H9 (cell line): ENCODE measurements around the gene METTL3. TPM values are rescaled to one million over a fixed set of nuclear protein-coding genes. Genes with fewer than 3 reads are reported as not detected.

Source experiments
- DNase-seq: peaks from one replicate; pipeline ENCODE4 v3.0.0-alpha.2; 2017
- H2AFZ ChIP-seq: one replicate; pipeline ENCODE4 v1.6.1; 2013; ENCODE audit warnings: mild to moderate bottlenecking, low read length, control low read depth, moderate library complexity
- H2AK5ac ChIP-seq: 2 replicates; pipeline ENCODE4 v1.6.1; 2013; ENCODE audit warnings: low read length, control low read depth, mixed read lengths; ENCODE audit not compliant: insufficient read length
- H2BK120ac ChIP-seq: one replicate; pipeline ENCODE4 v1.6.1; 2013; ENCODE audit warnings: low read depth, mild to moderate bottlenecking, low read length, control low read depth, inconsistent platforms; ENCODE audit not compliant: poor library complexity, severe bottlenecking
- H2BK12ac ChIP-seq: 2 replicates; pipeline ENCODE4 v1.6.1; 2013; ENCODE audit warnings: low read length, control low read depth, mixed read lengths, low read depth; ENCODE audit not compliant: insufficient read length
- H2BK15ac ChIP-seq: 2 replicates; pipeline ENCODE4 v1.6.1; 2013; ENCODE audit warnings: low read depth, low read length, control low read depth
- H2BK20ac ChIP-seq: one replicate; pipeline ENCODE4 v1.6.1; 2013; ENCODE audit warnings: low read depth, mild to moderate bottlenecking, low read length, control low read depth, inconsistent platforms; ENCODE audit not compliant: poor library complexity, severe bottlenecking
- H2BK5ac ChIP-seq: 2 replicates; pipeline ENCODE4 v1.6.1; 2013; ENCODE audit warnings: low read length, control low read depth, mixed read lengths; ENCODE audit not compliant: insufficient read length
- H3K14ac ChIP-seq: 2 replicates; pipeline ENCODE4 v1.6.1; 2013; ENCODE audit warnings: low read length, control low read depth; ENCODE audit not compliant: insufficient read depth
- H3K18ac ChIP-seq: 2 replicates; pipeline ENCODE4 v1.6.1; 2013; ENCODE audit warnings: low read depth, mild to moderate bottlenecking, mixed read lengths, low read length, control low read depth; ENCODE audit not compliant: insufficient read length
- H3K23ac ChIP-seq: 2 replicates; pipeline ENCODE4 v1.6.1; 2013; ENCODE audit warnings: low read length, control low read depth, mixed read lengths, low read depth; ENCODE audit not compliant: insufficient read length
- H3K23me2 ChIP-seq: 2 replicates; pipeline ENCODE4 v1.6.1; 2013; ENCODE audit warnings: low read depth, mild to moderate bottlenecking, mixed read lengths, low read length, control low read depth; ENCODE audit not compliant: insufficient read length, poor library complexity, severe bottlenecking
- H3K27ac ChIP-seq: 2 replicates; pipeline ENCODE4 v1.5.1; 2013; ENCODE audit warnings: low read length, control low read depth, mixed read lengths, low read depth; ENCODE audit not compliant: insufficient read length
- H3K27me3 ChIP-seq: 2 replicates; pipeline ENCODE4 v1.6.1; 2013; ENCODE audit warnings: low read length, control low read depth, inconsistent platforms; ENCODE audit not compliant: insufficient read depth
- H3K4ac ChIP-seq: 2 replicates; pipeline ENCODE4 v1.6.1; 2013; ENCODE audit warnings: low read depth, mild to moderate bottlenecking, control low read depth, inconsistent platforms, low read length, moderate library complexity
- H3K4me1 ChIP-seq: 2 replicates; pipeline ENCODE4 v1.6.1; 2013; ENCODE audit warnings: low read length, control low read depth, inconsistent platforms; ENCODE audit not compliant: insufficient read depth
- H3K4me2 ChIP-seq: 2 replicates; pipeline ENCODE4 v1.6.1; 2013; ENCODE audit warnings: low read length, control low read depth, mixed read lengths; ENCODE audit not compliant: insufficient read length, insufficient read depth
- H3K56ac ChIP-seq: 2 replicates; pipeline ENCODE4 v1.6.1; 2013; ENCODE audit warnings: low read depth, mild to moderate bottlenecking, mixed read lengths, low read length, control low read depth; ENCODE audit not compliant: insufficient read length
- H3K79me1 ChIP-seq: 2 replicates; pipeline ENCODE4 v1.6.1; 2013; ENCODE audit warnings: low read depth, mild to moderate bottlenecking, moderate library complexity, low read length, control low read depth, inconsistent platforms; ENCODE audit not compliant: insufficient read depth, poor library complexity, severe bottlenecking
- H3K79me2 ChIP-seq: 2 replicates; pipeline ENCODE4 v1.6.1; 2013; ENCODE audit warnings: low read length, control low read depth, inconsistent platforms; ENCODE audit not compliant: insufficient read depth
- H3K9ac ChIP-seq: 2 replicates; pipeline ENCODE4 v1.6.1; 2013; ENCODE audit warnings: low read length, control low read depth, mixed read lengths; ENCODE audit not compliant: insufficient read length; ENCODE audit errors: extremely low read depth
- H3K9me3 ChIP-seq: one replicate; pipeline ENCODE4 v1.6.1; 2013; ENCODE audit warnings: low read depth, low read length, inconsistent platforms; ENCODE audit not compliant: control insufficient read depth
- H3T11ph ChIP-seq: one replicate; pipeline ENCODE4 v1.6.1; 2013; ENCODE audit warnings: mild to moderate bottlenecking, low read length, control low read depth, inconsistent platforms
- H4K20me1 ChIP-seq: one replicate; pipeline ENCODE4 v1.6.1; 2013; ENCODE audit not compliant: control insufficient read depth, insufficient read length, insufficient read depth
- H4K5ac ChIP-seq: 2 replicates; pipeline ENCODE4 v1.6.1; 2013; ENCODE audit warnings: low read depth, mild to moderate bottlenecking, mixed read lengths, low read length, control low read depth; ENCODE audit not compliant: insufficient read length
- H4K8ac ChIP-seq: replicated peaks from 2 replicates; pipeline ENCODE4 v1.6.1; 2013; ENCODE audit warnings: low read length, control low read depth, mixed read lengths, low read depth; ENCODE audit not compliant: insufficient read length
- H4K91ac ChIP-seq: 2 replicates; pipeline ENCODE4 v1.6.1; 2013; ENCODE audit warnings: low read depth, mild to moderate bottlenecking, moderate library complexity, mixed read lengths, low read length, control low read depth; ENCODE audit not compliant: insufficient read length
- H3K27ac Mint-ChIP-seq, 3 experiments: 2 replicates in 2 of 3; 3 replicates in 1 of 3; pipeline ENCODE4 v1.8.0; 2020 to 2021; ENCODE audit warnings: mixed read lengths in 3 of 3, mild to moderate bottlenecking in 1 of 3, moderate library complexity in 1 of 3
- H3K27me3 Mint-ChIP-seq: 2 replicates; pipeline ENCODE4 v1.8.0; 2021; ENCODE audit warnings: low read depth, mild to moderate bottlenecking, moderate library complexity, mixed read lengths
- H3K36me3 Mint-ChIP-seq, 3 experiments: 2 replicates in 2 of 3; 3 replicates in 1 of 3; pipeline ENCODE4 v1.8.0; 2020 to 2021; ENCODE audit warnings: low read depth in 3 of 3, mixed read lengths in 3 of 3; ENCODE audit not compliant: insufficient read depth in 1 of 3
- H3K4me1 Mint-ChIP-seq, 2 experiments: 2 replicates each; pipeline ENCODE4 v1.8.0; 2020; ENCODE audit warnings: mixed read lengths in 2 of 2
- H3K4me3 Mint-ChIP-seq, 2 experiments: 2 replicates in 1 of 2; 3 replicates in 1 of 2; pipeline ENCODE4 v1.8.0; 2020 to 2021; ENCODE audit warnings: mild to moderate bottlenecking in 2 of 2, mixed read lengths in 2 of 2, moderate library complexity in 1 of 2
- H3K9me3 Mint-ChIP-seq, 2 experiments: 2 replicates in 1 of 2; 3 replicates in 1 of 2; pipeline ENCODE4 v1.8.0; 2020; ENCODE audit warnings: mild to moderate bottlenecking in 2 of 2, mixed read lengths in 2 of 2, moderate library complexity in 1 of 2
- CTCF ChIP-seq: fragments of 200-600 bp; sonication (generic); conservative IDR thresholded peaks from 3 replicates; pipeline ENCODE4 v1.8.0; 2021; ENCODE audit warnings: antibody characterized with exemption, mild to moderate bottlenecking
- WGBS: extraction: QIAGEN DNeasy Blood & Tissue Kit; methylation state at CpG from one replicate; pipeline ENCODE4 v1.1.7; 2013; ENCODE audit warnings: missing lambda C conversion rate, low lambda C conversion rate, mixed read lengths; ENCODE audit not compliant: insufficient read length; ENCODE audit errors: extremely low coverage; 5-methylcytosine and 5-hydroxymethylcytosine counted together
- total RNA-seq: library from RNA; stranded (reverse); gene quantifications from 2 replicates; pipeline ENCODE4 v1.2.1, GENCODE V29; 2021

Gene METTL3
- total RNA-seq, 1 experiment from 2014 or later: 84.1 TPM

GRCh38 chr14:21518725-21519124 is 7.6 kb upstream of the METTL3 start:
- Mint-ChIP-seq H3K4me3 (no peak overlapping the region), H3K27ac (peak overlapping the region; percentile 31 to 77 (median 72); a peak in 4 of 7 replicates), H3K4me1 (peaks cover 50 to 51% of the 10 kb centered on the region in 2 experiments), H3K36me3 (peaks cover 27 to 40% (median 36%) of the 10 kb centered on the region in 3 experiments), H3K9me3 (no peaks in the 10 kb centered on the region), H3K27me3 (no peaks in the 10 kb centered on the region)
- H3K23me2 ChIP-seq: no peaks in the 10 kb centered on the region
- peaks cover 13% of the 10 kb centered on the region; the same call in 1 of the 2 replicates for H3K4me1 ChIP-seq
- peaks cover 4% of the 10 kb centered on the region; the same call in 1 of the 2 replicates for H3K79me2 ChIP-seq
- no peak for DNase-seq
- no peak overlapping the region for H2AK5ac ChIP-seq
- H3K9me3 ChIP-seq: no peaks in the 10 kb centered on the region
- H4K20me1 ChIP-seq: no peaks in the 10 kb centered on the region
- no peak overlapping the region for H3T11ph ChIP-seq
- no peak overlapping the region for H3K9ac ChIP-seq
- no peak overlapping the region for H2BK12ac ChIP-seq
- no peak overlapping the region for H2BK20ac ChIP-seq
- no peak overlapping the region for H3K23ac ChIP-seq
- no peak overlapping the region for H2AFZ ChIP-seq
- H2BK15ac ChIP-seq: no peak overlapping the region
- no peak overlapping the region for H3K27ac ChIP-seq
- H3K27me3 ChIP-seq: no peaks in the 10 kb centered on the region
- no peak overlapping the region for H2BK120ac ChIP-seq
- WGBS: no CpG with 5 or more reads among the region's 2 CpGs
- no peak overlapping the region for H4K91ac ChIP-seq
- H4K5ac ChIP-seq: no peak overlapping the region
- TF ChIP-seq CTCF: no peak
- H2BK5ac ChIP-seq: no peak overlapping the region
- no peak overlapping the region for H3K18ac ChIP-seq
- no peak overlapping the region for H3K4me2 ChIP-seq
- H3K4ac ChIP-seq: no peak overlapping the region
- H4K8ac ChIP-seq: no peak overlapping the region
- H3K79me1 ChIP-seq: peaks cover 15% of the 10 kb centered on the region
- no peak overlapping the region for H3K14ac ChIP-seq
- no peak overlapping the region for H3K56ac ChIP-seq
